SK-N-SH (cell line): ENCODE data around the gene ATP1A1. TPM values are rescaled to one million over a fixed set of nuclear protein-coding genes. Genes with fewer than 3 reads are reported as not detected.

ENCODE experiments used
- CTCF ChIA-PET: fragments of 300-600, 350-600 bp; formaldehyde crosslinking; extraction: SDS; loops from one replicate; lab custom pipeline; 2021; lab: Yijun Ruan, JAX
- POLR2A ChIA-PET: fragments of 350-600 bp; sonication (Branson Sonifier 250); formaldehyde crosslinking; extraction: SDS; loops from one replicate; lab custom pipeline; 2020; ENCODE audit warnings: antibody characterized with exemption, inconsistent platforms; lab: Yijun Ruan, JAX
- DNase-seq: peaks from one replicate; pipeline ENCODE4 v3.0.0; 2012
- H2AFZ ChIP-seq: fragments of 200-600 bp; sonication (generic); 2 replicates; pipeline ENCODE4 v1.8.1; 2016; ENCODE audit warnings: antibody characterized with exemption, mild to moderate bottlenecking, low read depth
- H3F3A ChIP-seq: fragments of 200-600 bp; sonication (generic); replicated peaks from 2 replicates; pipeline ENCODE3; 2016; ENCODE audit warnings: antibody characterized with exemption, mild to moderate bottlenecking; ENCODE audit not compliant: insufficient read depth
- H3K27ac ChIP-seq, 2 experiments: fragments of 200-500 bp in 1 of 2; fragments of 200-600 bp in 1 of 2; sonication (Bioruptor generic) in 1 of 2; sonication (generic), shearing (Covaris generic) in 1 of 2; 2 replicates each; pipeline versions ENCODE4 v1.5.1 to v1.6.1; 2014 to 2016; ENCODE audit warnings: low read depth in 2 of 2, inconsistent platforms in 1 of 2, low read length in 1 of 2, mild to moderate bottlenecking in 1 of 2, mixed read lengths in 1 of 2
- H3K27me3 ChIP-seq: fragments of 200-600 bp; sonication (generic), shearing (Covaris generic); 2 replicates; pipeline ENCODE4 v1.6.1; 2016; ENCODE audit warnings: mixed run types; ENCODE audit not compliant: insufficient read depth
- H3K36me3 ChIP-seq, 2 experiments: fragments of 200-500 bp in 1 of 2; fragments of 200-600 bp in 1 of 2; sonication (Bioruptor generic) in 1 of 2; sonication (generic) in 1 of 2; replicated peaks in 1 of 2; 2 replicates each; pipeline versions ENCODE3 to v1.5.1; 2014 to 2016; ENCODE audit warnings: low read length in 1 of 2, mild to moderate bottlenecking in 1 of 2; ENCODE audit not compliant: insufficient read depth in 2 of 2, control insufficient read depth in 1 of 2
- H3K4me1 ChIP-seq, 2 experiments: fragments of 200-500 bp in 1 of 2; fragments of 200-600 bp in 1 of 2; sonication (Bioruptor generic) in 1 of 2; sonication (generic), shearing (Covaris generic) in 1 of 2; 2 replicates each; pipeline versions ENCODE4 v1.5.1 to v1.6.1; 2014 to 2016; ENCODE audit warnings: low read depth in 1 of 2, low read length in 1 of 2, mixed run types in 1 of 2; ENCODE audit not compliant: insufficient read depth in 2 of 2, control insufficient read depth in 1 of 2
- H3K4me2 ChIP-seq: fragments of 200-600 bp; sonication (generic), shearing (Covaris generic); 2 replicates; pipeline ENCODE4 v1.6.1; 2017; ENCODE audit warnings: mixed run types
- H3K4me3 ChIP-seq, 2 experiments: fragments of 200-500 bp in 1 of 2; fragments of 200-600 bp in 1 of 2; sonication (Bioruptor generic) in 1 of 2; sonication (generic), shearing (Covaris generic) in 1 of 2; 2 replicates each; pipeline versions ENCODE4 v1.5.1 to v1.8.1; 2014 to 2016; ENCODE audit warnings: low read depth in 2 of 2, inconsistent platforms in 1 of 2, low read length in 1 of 2, mild to moderate bottlenecking in 1 of 2, mixed read lengths in 1 of 2, moderate library complexity in 1 of 2
- H3K79me2 ChIP-seq: fragments of 200-600 bp; sonication (generic); 2 replicates; pipeline ENCODE4 v1.8.1; 2017; ENCODE audit warnings: mild to moderate bottlenecking; ENCODE audit not compliant: insufficient read depth
- H3K9ac ChIP-seq: fragments of 200-600 bp; sonication (generic); 2 replicates; pipeline ENCODE4 v1.6.1; 2017; ENCODE audit warnings: mixed run types
- H3K9me2 ChIP-seq: fragments of 200-600 bp; sonication (generic); 2 replicates; pipeline ENCODE4 v1.6.1; 2017; ENCODE audit warnings: mixed run types
- H3K9me3 ChIP-seq: fragments of 200-600 bp; sonication (generic); 2 replicates; pipeline ENCODE4 v1.6.1; 2017; ENCODE audit warnings: mixed run types, mild to moderate bottlenecking, moderate library complexity
- H4K20me1 ChIP-seq: fragments of 200-600 bp; sonication (generic); 2 replicates; pipeline ENCODE4 v1.6.1; 2017; ENCODE audit warnings: mild to moderate bottlenecking, mixed run types; ENCODE audit not compliant: insufficient read depth
- CTCF ChIP-seq: fragments of 200-600 bp; sonication (generic); IDR thresholded peaks from 2 replicates; pipeline ENCODE4 v1.6.1; 2017; ENCODE audit warnings: antibody characterized with exemption, mild to moderate bottlenecking, moderate library complexity
- EP300 ChIP-seq, 2 experiments: IDR thresholded peaks; 2 replicates each; pipeline versions ENCODE4 v1.4.0 to v1.6.1; 2012; ENCODE audit warnings: borderline replicate concordance in 1 of 2, low read depth in 1 of 2, low read length in 1 of 2
- FOSL2 ChIP-seq: IDR thresholded peaks from 2 replicates; pipeline ENCODE4 v1.4.0; 2012; ENCODE audit warnings: low read depth, mild to moderate bottlenecking, moderate library complexity, borderline replicate concordance
- FOXJ3 ChIP-seq: sonication (generic); formaldehyde crosslinking; IDR thresholded peaks from 2 replicates; pipeline ENCODE4 v1.5.1; 2020; ENCODE audit warnings: mild to moderate bottlenecking, missing genetic modification reagents
- FOXM1 ChIP-seq: IDR thresholded peaks from 2 replicates; pipeline ENCODE4 v1.4.0; 2012; ENCODE audit warnings: low read depth, mild to moderate bottlenecking
- GABPA ChIP-seq: IDR thresholded peaks from 2 replicates; pipeline ENCODE4 v1.4.0; 2012; ENCODE audit warnings: low read depth, mild to moderate bottlenecking
- GATA2 ChIP-seq: sonication (generic); formaldehyde crosslinking; IDR thresholded peaks from 2 replicates; pipeline ENCODE4 v1.5.0; 2020; ENCODE audit warnings: mild to moderate bottlenecking, missing genetic modification reagents
- JUND ChIP-seq: IDR thresholded peaks from 2 replicates; pipeline ENCODE4 v1.4.0; 2012
- NFIC ChIP-seq: IDR thresholded peaks from 2 replicates; pipeline ENCODE4 v1.4.0; 2012; ENCODE audit warnings: borderline replicate concordance
- RCOR1 ChIP-seq: fragments of 150-350 bp; IDR thresholded peaks from 2 replicates; pipeline ENCODE4 v1.6.1; 2017; ENCODE audit warnings: antibody characterized with exemption, low read length
- REST ChIP-seq: IDR thresholded peaks from 2 replicates; pipeline ENCODE4 v1.6.1; 2012; ENCODE audit warnings: mild to moderate bottlenecking, low read depth, low read length, moderate library complexity
- RXRA ChIP-seq: IDR thresholded peaks from 2 replicates; pipeline ENCODE4 v1.4.0; 2012; ENCODE audit warnings: low read depth, mild to moderate bottlenecking, borderline replicate concordance
- SMC3 ChIP-seq: IDR thresholded peaks from 2 replicates; pipeline ENCODE4 v1.6.1; 2012; ENCODE audit warnings: low read depth, low read length, improper control_type of control experiment
- TAF1 ChIP-seq: IDR thresholded peaks from 2 replicates; pipeline ENCODE4 v1.6.1; 2012; ENCODE audit warnings: low read depth, mild to moderate bottlenecking, low read length, moderate library complexity, borderline replicate concordance
- TCF12 ChIP-seq: IDR thresholded peaks from 2 replicates; pipeline ENCODE4 v1.4.0; 2012
- TEAD4 ChIP-seq: IDR thresholded peaks from 2 replicates; pipeline ENCODE4 v1.4.0; 2012; ENCODE audit warnings: mild to moderate bottlenecking, borderline replicate concordance; ENCODE audit not compliant: insufficient read depth
- ZBTB33 ChIP-seq: IDR thresholded peaks from 2 replicates; pipeline ENCODE4 v1.4.0; 2012; ENCODE audit warnings: low read depth, borderline replicate concordance
- WGBS: methylation state at CpG from one replicate; pipeline ENCODE4 v1.1.6; 2017; ENCODE audit warnings: low lambda C conversion rate; 5-methylcytosine and 5-hydroxymethylcytosine counted together
- polyA plus RNA-seq, 3 experiments: library from polyadenylated mRNA; depleted of rRNA; stranded (reverse); fragments of >200 nt; gene quantifications; 2 replicates each; pipeline ENCODE4 v1.2.3, GENCODE V29; 2012
- TF ChIP-seq, protein P1 (sequence below): IDR thresholded peaks from 2 replicates; pipeline ENCODE4; 2012
- TF ChIP-seq, protein P2 (sequence below): IDR thresholded peaks from 2 replicates; pipeline ENCODE4 v1.4.0; 2012; ENCODE audit warnings: low read depth, borderline replicate concordance
- TF ChIP-seq, protein P3 (sequence below): fragments of 150-350 bp; IDR thresholded peaks from 2 replicates; pipeline ENCODE4 v1.6.1; 2016; ENCODE audit warnings: mild to moderate bottlenecking, low read depth, low read length

ATP1A1 gene
- polyA plus RNA-seq, 1 of the 3 experiments (the other 2 are of a cell fraction) = 233 TPM

DNA sequence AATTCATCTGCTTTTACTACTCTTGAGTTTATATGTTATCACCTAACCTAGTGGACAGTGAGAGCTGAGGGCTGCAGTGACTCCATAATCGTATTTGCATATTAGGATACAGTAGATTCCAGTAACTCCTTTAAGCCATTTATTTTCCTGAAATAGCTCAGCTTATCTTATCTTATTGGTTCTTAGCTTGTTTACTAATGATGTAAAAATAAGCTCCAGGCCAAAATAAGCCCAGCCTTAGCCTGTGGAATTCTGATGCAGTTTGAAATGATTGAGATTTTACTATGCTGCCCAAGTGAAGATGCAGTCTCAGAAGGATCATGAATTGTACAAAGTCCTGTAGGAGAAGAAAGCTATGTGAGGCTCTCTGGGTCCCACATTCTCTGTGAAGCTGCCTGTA is 18.1 kb downstream of the ATP1A1 start:
- DNase-seq = no peak
- Histone ChIP-seq H4K20me1 (no peaks in the 10 kb centered on the region; the same call in 1 of the 2 replicates), H3K27ac (no peak overlapping the region), H3K36me3 (peaks cover 91 to 100% of the 10 kb centered on the region in 2 experiments), H3K4me3 (no peak overlapping the region), H2AFZ (no peak overlapping the region), H3K9ac (no peak overlapping the region), H3F3A (no peaks in the 10 kb centered on the region), H3K4me2 (no peak overlapping the region), H3K9me3 (no peaks in the 10 kb centered on the region), H3K9me2 (no peaks in the 10 kb centered on the region), H3K79me2 (no peaks in the 10 kb centered on the region), H3K4me1 (no peaks in the 10 kb centered on the region), H3K27me3 (no peaks in the 10 kb centered on the region)
- ChIA-PET POLR2A (no interaction called here), CTCF (interaction anchor here (0.7 to 1.9 kb wide), 5 partner anchors 15 to 252 kb away, joined by 3 to 9 read pairs (median 3); no protein-coding TSS in a partner anchor)
- TF ChIP-seq TCF12 = no peak
- TF ChIP-seq ZBTB33 = no peak
- TF ChIP-seq JUND = no peak
- no peak for TF ChIP-seq SMC3
- TF ChIP-seq, protein P1, sequence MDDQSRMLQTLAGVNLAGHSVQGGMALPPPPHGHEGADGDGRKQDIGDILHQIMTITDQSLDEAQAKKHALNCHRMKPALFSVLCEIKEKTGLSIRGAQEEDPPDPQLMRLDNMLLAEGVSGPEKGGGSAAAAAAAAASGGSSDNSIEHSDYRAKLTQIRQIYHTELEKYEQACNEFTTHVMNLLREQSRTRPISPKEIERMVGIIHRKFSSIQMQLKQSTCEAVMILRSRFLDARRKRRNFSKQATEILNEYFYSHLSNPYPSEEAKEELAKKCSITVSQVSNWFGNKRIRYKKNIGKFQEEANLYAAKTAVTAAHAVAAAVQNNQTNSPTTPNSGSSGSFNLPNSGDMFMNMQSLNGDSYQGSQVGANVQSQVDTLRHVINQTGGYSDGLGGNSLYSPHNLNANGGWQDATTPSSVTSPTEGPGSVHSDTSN = no peak
- TF ChIP-seq, protein P2, sequence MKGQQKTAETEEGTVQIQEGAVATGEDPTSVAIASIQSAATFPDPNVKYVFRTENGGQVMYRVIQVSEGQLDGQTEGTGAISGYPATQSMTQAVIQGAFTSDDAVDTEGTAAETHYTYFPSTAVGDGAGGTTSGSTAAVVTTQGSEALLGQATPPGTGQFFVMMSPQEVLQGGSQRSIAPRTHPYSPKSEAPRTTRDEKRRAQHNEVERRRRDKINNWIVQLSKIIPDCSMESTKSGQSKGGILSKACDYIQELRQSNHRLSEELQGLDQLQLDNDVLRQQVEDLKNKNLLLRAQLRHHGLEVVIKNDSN = no peak
- no peak for TF ChIP-seq TEAD4
- TF ChIP-seq NFIC = no peak
- TF ChIP-seq FOXJ3 = no peak
- no peak for TF ChIP-seq CTCF
- no peak for TF ChIP-seq REST
- TF ChIP-seq RXRA = no peak
- TF ChIP-seq GATA2 (CRISPR knock-in tag) = no peak
- no peak for TF ChIP-seq EP300 (IDR thresholded peaks at IDR 0.05; ENCODE audit: borderline replicate concordance in 1 of 2, low read depth in 1 of 2, low read length in 1 of 2)
- TF ChIP-seq FOSL2 = no peak
- no peak for TF ChIP-seq TAF1
- TF ChIP-seq FOXM1 = no peak
- TF ChIP-seq RCOR1 = no peak
- TF ChIP-seq, protein P3, sequence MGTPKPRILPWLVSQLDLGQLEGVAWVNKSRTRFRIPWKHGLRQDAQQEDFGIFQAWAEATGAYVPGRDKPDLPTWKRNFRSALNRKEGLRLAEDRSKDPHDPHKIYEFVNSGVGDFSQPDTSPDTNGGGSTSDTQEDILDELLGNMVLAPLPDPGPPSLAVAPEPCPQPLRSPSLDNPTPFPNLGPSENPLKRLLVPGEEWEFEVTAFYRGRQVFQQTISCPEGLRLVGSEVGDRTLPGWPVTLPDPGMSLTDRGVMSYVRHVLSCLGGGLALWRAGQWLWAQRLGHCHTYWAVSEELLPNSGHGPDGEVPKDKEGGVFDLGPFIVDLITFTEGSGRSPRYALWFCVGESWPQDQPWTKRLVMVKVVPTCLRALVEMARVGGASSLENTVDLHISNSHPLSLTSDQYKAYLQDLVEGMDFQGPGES = no peak
- TF ChIP-seq GABPA = no peak
- WGBS = 87% methylated on average over 1 of the region's 1 CpG
